ENCODE measurements around the gene ZSWIM1.

- TF ChIP-seq CTCF (IDR thresholded peaks at IDR 0.05) (no peak), AFF4 (CRISPR knock-in tag; IDR thresholded peaks at IDR 0.05; ENCODE audit: borderline replicate concordance) (no peak), GTF2I (CRISPR knock-in tag; conservative IDR thresholded peaks at IDR 0.05) (no peak), NFE2L1 (CRISPR knock-in tag; IDR thresholded peaks at IDR 0.05) (no peak), ATF2 (CRISPR knock-in tag; IDR thresholded peaks at IDR 0.05; ENCODE audit: borderline replicate concordance, low read depth) (no peak), E2F1 (CRISPR knock-in tag; IDR thresholded peaks at IDR 0.05) (no peak), ZNF219 (CRISPR knock-in tag; IDR thresholded peaks at IDR 0.05; ENCODE audit: borderline replicate concordance) (no peak)
These were observed 28.7 kb upstream of the ZSWIM1 start for GRCh38 chr20:45852326-45852725.

All from WTC11 (cell line).